Heart left ventricle (tissue), 16 donors: ENCODE data around the gene CEP164. TPM values are rescaled to one million over a fixed set of nuclear protein-coding genes. Genes with fewer than 3 reads are reported as not detected.

Experiments
- ATAC-seq, 4 donors: fragments of 200-7000 bp; cut with Tn5 transposase; one replicate each; pipeline ENCODE4 v1.9.1; 2020 to 2022; ENCODE audit warnings: moderate library complexity in 4 of 4, mild to moderate bottlenecking in 3 of 4, moderate number of reproducible peaks in 1 of 4
- DNase-seq, 5 donors: peaks; one replicate each; pipeline ENCODE4 v3.0.0-alpha.2; 2020
- H3K27ac ChIP-seq, 12 donors: fragments of 200-600 bp; sonication (generic) in 4 of 12; one replicate each; pipeline versions ENCODE4 v1.5.0 to v1.8.0; 2016 to 2022; ENCODE audit warnings: mild to moderate bottlenecking in 2 of 12
- H3K27me3 ChIP-seq, 9 donors: fragments of 200-600 bp; sonication (generic) in 2 of 9; one replicate each; pipeline versions ENCODE4 v1.5.1 to v1.8.0; 2016 to 2022; ENCODE audit warnings: mild to moderate bottlenecking in 3 of 9
- H3K36me3 ChIP-seq, 9 donors: fragments of 200-600 bp; sonication (generic) in 2 of 9; one replicate each; pipeline versions ENCODE4 v1.5.0 to v1.8.0; 2018 to 2022; ENCODE audit warnings: mild to moderate bottlenecking in 2 of 9
- H3K4me1 ChIP-seq, 12 donors: fragments of 200-600 bp; sonication (generic) in 4 of 12; one replicate each; pipeline versions ENCODE4 v1.5.0 to v1.8.0; 2016 to 2022; ENCODE audit warnings: mild to moderate bottlenecking in 3 of 12
- H3K4me3 ChIP-seq, 12 donors: fragments of 200-600 bp; sonication (generic) in 4 of 12; one replicate each; pipeline versions ENCODE4 v1.5.0 to v1.8.0; 2017 to 2022; ENCODE audit warnings: mild to moderate bottlenecking in 9 of 12, moderate library complexity in 4 of 12
- H3K9me3 ChIP-seq, 12 donors: fragments of 200-600 bp; sonication (generic) in 4 of 12; one replicate each; pipeline versions ENCODE4 v1.5.0 to v1.8.0; 2016 to 2022; ENCODE audit warnings: mild to moderate bottlenecking in 1 of 12
- POLR2A ChIP-seq, 2 donors: fragments of 450-650 bp; IDR thresholded peaks; one replicate each; pipeline ENCODE4 v1.6.1; 2017; ENCODE audit warnings: antibody characterized with exemption in 2 of 2, mild to moderate bottlenecking in 2 of 2, moderate library complexity in 2 of 2
- WGBS, 4 donors: extraction: QIAGEN DNeasy Blood & Tissue Kit in 2 of 4; methylation state at CpG; one replicate each; pipeline versions ENCODE4 v1.1.5 to v1.1.7; 2013 to 2018; 5-methylcytosine and 5-hydroxymethylcytosine counted together
- intact Hi-C, 10 donors: fragments of 100-400 bp; cut with DNase I; formaldehyde crosslinking; loops; one replicate each; pipeline versions ENCODE4 v1.11.1 to v1.14.2; 2022
- polyA plus RNA-seq, 2 donors: library from polyadenylated mRNA; stranded (reverse); fragments of 200-250 nt; gene quantifications; one replicate each; pipeline ENCODE4 v1.2.3, GENCODE V29; 2013
- total RNA-seq, 9 donors: library from RNA; depleted of rRNA in 2 of 9; stranded (reverse); fragments of >200 nt in 2 of 9; fragmentation: NEBNext Ultra II Directional in 3 of 9; extraction: Animal tissue kit (Norgen Biotek cat#: 25700) in 3 of 9; gene quantifications; one replicate each; pipeline versions ENCODE4 v1.1.0 to v1.2.4, GENCODE V29; 2016 to 2023
- TF ChIP-seq, protein P1 (sequence below), 12 donors: fragments of 200-600 bp; sonication (generic) in 4 of 12; IDR thresholded peaks; one replicate each; pipeline versions ENCODE4 v1.5.0 to v1.8.0; 2018 to 2022; ENCODE audit warnings: antibody characterized with exemption in 12 of 12, mild to moderate bottlenecking in 5 of 12
- donor health status: ischemic (EF 13 %, LVEDD 7.1; RV severe dilation, severe dysfunction).
- donor health status: healthy with polysubstance abuse.
- donor health status: DM: no; HTN: yes; CAD: no.
- donor health status: DM: no; HTN: no; CAD: no.
- donor health status: ischemic (EF 25% LVEDD 6.9; RV normal size, moderate dysfunction).
- donor health status: ischemic (EF 25% LVEDD 5.7; RV mildly dilated, moderate dysfunction).
- donor health status: healthy.
- donor health status: DM: yes; HTN: yes; CAD: no.
- donor health status: ischemic (EF 35%, LVEDD 5.7; RV mildly dilated, moderate dysfunction).
- donor health status: nonischemic (EF 11% LVEDD 7.7; RV severe dilation, severe dysfunction).
- donor health status: DM: yes; HTN: yes; CAD: no.
- donor health status: PGD.
- donor health status: ischemic (EF 29% LVEDD 5.4; RV normal size, mild dysfunction).
- donor health status: nonischemic (EF 23%, LVEDD 6.1; RV moderate dilation, normal function).

Gene CEP164
- total and polyA plus RNA-seq, 11 donors: 2.6 to 15.4 (median 6.6) TPM

DNA sequence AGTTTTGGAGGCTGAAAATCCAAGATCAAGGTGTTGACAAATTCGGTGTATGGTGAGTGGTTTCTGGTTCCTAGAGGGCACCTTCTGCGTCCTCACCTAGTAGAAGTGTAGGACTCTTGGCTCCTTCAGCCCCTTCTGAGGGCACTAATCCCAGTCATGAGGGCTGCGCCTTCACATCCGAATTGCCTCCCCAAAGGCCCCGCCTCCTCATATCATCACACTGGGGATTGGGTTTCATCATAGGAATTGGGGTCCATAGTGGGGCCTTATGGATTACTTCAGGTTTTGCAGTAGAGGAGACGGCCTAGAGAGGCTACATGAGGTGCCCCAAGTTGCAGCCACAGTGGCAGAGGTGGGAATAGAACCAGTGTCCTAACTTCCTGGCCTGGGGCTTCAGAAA is 87.1 kb downstream of the CEP164 start:
- no peak overlapping the region for H3K4me3 ChIP-seq
- peaks cover 0 to 20% (median 8%) of the 10 kb centered on the region in 9 donors for H3K36me3 ChIP-seq
- H3K27ac ChIP-seq: no peak overlapping the region
- peaks cover 0 to 12% (median 0%) of the 10 kb centered on the region in 9 donors for H3K27me3 ChIP-seq
- no peaks in the 10 kb centered on the region for H3K9me3 ChIP-seq
- no peak for ATAC-seq
- intact Hi-C loops: no loop called here
- TF ChIP-seq POLR2A (IDR thresholded peaks at IDR 0.05): no peak
- TF ChIP-seq, protein P1, sequence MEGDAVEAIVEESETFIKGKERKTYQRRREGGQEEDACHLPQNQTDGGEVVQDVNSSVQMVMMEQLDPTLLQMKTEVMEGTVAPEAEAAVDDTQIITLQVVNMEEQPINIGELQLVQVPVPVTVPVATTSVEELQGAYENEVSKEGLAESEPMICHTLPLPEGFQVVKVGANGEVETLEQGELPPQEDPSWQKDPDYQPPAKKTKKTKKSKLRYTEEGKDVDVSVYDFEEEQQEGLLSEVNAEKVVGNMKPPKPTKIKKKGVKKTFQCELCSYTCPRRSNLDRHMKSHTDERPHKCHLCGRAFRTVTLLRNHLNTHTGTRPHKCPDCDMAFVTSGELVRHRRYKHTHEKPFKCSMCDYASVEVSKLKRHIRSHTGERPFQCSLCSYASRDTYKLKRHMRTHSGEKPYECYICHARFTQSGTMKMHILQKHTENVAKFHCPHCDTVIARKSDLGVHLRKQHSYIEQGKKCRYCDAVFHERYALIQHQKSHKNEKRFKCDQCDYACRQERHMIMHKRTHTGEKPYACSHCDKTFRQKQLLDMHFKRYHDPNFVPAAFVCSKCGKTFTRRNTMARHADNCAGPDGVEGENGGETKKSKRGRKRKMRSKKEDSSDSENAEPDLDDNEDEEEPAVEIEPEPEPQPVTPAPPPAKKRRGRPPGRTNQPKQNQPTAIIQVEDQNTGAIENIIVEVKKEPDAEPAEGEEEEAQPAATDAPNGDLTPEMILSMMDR (IDR thresholded peaks at IDR 0.05): no peak
- DNase-seq: no peak
- H3K4me1 ChIP-seq: no peaks in the 10 kb centered on the region
- WGBS, 4 donors: 92 to 95% (median 94%) methylated on average over 6 of the region's 6 CpGs

DNA sequence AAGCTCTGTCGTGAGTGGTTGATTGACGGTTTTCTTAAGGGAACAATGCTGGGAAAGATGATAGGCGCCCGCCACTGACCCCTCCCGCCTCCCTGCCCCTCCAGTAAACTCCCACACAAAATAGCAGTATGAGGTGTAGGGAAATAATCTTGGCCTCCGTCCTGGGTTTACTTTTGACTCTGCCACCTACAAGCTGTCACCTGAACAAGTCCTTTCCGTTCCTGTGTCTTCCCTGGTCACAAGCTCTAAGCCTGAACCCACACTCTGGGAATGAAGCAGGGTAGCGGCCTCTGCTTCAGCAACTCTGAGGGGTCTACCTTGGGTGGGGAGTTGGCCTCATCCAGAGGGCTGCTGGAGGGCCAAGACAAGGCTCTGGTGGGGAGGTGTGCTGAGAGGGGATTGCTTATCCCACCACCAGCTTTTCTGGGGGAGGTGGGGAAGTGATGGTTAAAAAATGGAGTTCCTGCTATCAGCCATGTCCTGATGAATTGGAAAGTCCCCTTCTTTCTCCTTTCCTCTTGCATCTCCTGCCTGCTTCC is 87.8 kb downstream of the CEP164 start:
- WGBS, 4 donors: 79 to 85% (median 82%) methylated on average over 8 of the region's 8 CpGs
- no peak overlapping the region for H3K27ac ChIP-seq
- peaks cover 0 to 12% (median 0%) of the 10 kb centered on the region in 9 donors for H3K27me3 ChIP-seq
- DNase-seq: no peak
- H3K4me1 ChIP-seq: no peaks in the 10 kb centered on the region
- H3K4me3 ChIP-seq: no peak overlapping the region
- peaks cover 0 to 14% (median 5%) of the 10 kb centered on the region in 9 donors for H3K36me3 ChIP-seq
- intact Hi-C loops: no loop called here
- no peaks in the 10 kb centered on the region for H3K9me3 ChIP-seq
- no peak for ATAC-seq
- TF ChIP-seq POLR2A (IDR thresholded peaks at IDR 0.05): no peak
- TF ChIP-seq, protein P1 (IDR thresholded peaks at IDR 0.05): no peak

DNA sequence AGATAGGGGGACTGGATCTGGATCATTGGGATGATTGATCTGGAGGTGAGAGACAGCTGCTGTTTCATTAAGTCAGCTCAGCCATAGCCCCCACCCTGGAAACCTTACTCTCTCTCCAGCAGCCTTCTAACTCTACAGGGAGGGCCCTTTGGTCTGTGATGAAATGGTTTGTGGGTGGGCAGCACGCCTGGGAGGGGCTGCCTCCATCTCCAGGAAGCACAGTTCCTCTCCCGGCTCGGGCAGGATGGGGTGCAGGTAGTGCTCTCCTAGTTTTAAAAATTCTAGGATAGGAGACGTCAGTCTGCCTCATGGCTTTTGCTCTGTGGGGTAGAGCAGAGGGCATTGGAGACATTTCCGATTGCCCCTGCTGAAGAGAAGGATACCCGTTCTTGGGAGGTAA is 89.7 kb downstream of the CEP164 start:
- peaks cover 0 to 7% (median 0%) of the 10 kb centered on the region in 9 donors for H3K36me3 ChIP-seq
- no peak for DNase-seq
- intact Hi-C loops: no loop called here
- no peak for TF ChIP-seq POLR2A (IDR thresholded peaks at IDR 0.05)
- TF ChIP-seq, protein P1 (IDR thresholded peaks at IDR 0.05): no peak
- no peak overlapping the region for H3K4me3 ChIP-seq
- H3K27me3 ChIP-seq: peaks cover 0 to 12% (median 0%) of the 10 kb centered on the region in 9 donors
- H3K4me1 ChIP-seq: no peaks in the 10 kb centered on the region
- H3K9me3 ChIP-seq: no peaks in the 10 kb centered on the region
- no peak overlapping the region for H3K27ac ChIP-seq
- 60 to 71% (median 65%) methylated on average over 6 of the region's 6 CpGs for WGBS, 4 donors
- no peak for ATAC-seq

DNA sequence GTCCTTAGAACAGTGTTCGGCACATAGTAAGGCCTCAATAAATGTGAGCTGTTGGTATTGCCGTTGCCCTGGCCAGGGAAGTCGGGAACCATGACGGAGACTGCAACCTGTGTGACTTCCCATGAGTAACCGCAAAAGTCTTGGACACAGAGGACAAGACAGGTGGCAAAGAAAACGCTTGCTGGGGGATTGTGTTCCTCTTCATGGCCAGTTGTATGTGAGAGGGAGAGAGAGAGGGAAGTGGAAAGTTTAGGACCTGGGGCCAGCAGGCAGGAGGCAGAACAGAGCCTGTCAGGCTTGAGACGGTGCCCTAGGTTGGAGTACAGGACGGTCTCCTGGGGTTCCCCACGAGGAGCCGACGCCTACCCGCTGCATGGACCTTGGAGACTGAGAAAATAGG is 90.2 kb downstream of the CEP164 start:
- H3K4me3 ChIP-seq: no peak overlapping the region
- TF ChIP-seq, protein P1 (IDR thresholded peaks at IDR 0.05): no peak
- no peak for TF ChIP-seq POLR2A (IDR thresholded peaks at IDR 0.05)
- no peaks in the 10 kb centered on the region for H3K4me1 ChIP-seq
- peaks cover 0 to 1% (median 0%) of the 10 kb centered on the region in 9 donors for H3K36me3 ChIP-seq
- WGBS, 4 donors: 86 to 88% (median 87%) methylated on average over 12 of the region's 12 CpGs
- ATAC-seq (no peak), DNase-seq (no peak)
- intact Hi-C loops: no loop called here
- peaks cover 0 to 12% (median 0%) of the 10 kb centered on the region in 9 donors for H3K27me3 ChIP-seq
- no peaks in the 10 kb centered on the region for H3K9me3 ChIP-seq
- H3K27ac ChIP-seq: no peak overlapping the region
